ENCODE results near the gene MLLT3.

GRCh38 chr9:20610591-20610990 lies 11.7 kb downstream of the MLLT3 start:
- TF ChIP-seq EP300 (IDR thresholded peaks at IDR 0.05; ENCODE audit: low read depth) (no peak), CTCF (IDR thresholded peaks at IDR 0.05) (no peak)
